Transverse colon (tissue), 4 donors: ENCODE measurements around the gene SLC12A7. TPM values are rescaled to one million over a fixed set of nuclear protein-coding genes. Genes with fewer than 3 reads are reported as not detected.
A peak's percentile ranks its signal among the peaks of the same experiment; 100 is the strongest.
"Not testable (repeated sequence)": the region's sequence is repeated elsewhere in the genome, so short reads cannot be mapped to it uniquely, and the experiment has no call there.

Experiments
- DNase-seq: peaks from one replicate; pipeline ENCODE4 v3.0.0-alpha.2; 2019
- H3K27ac ChIP-seq, 4 donors: fragments of 200-600 bp; sonication (generic); 2 replicates each; pipeline ENCODE4 v1.5.1; 2016 to 2018; ENCODE audit warnings: inconsistent platforms in 4 of 4
- H3K27me3 ChIP-seq: fragments of 200-600 bp; sonication (generic); 2 replicates; pipeline ENCODE4 v1.5.1; 2017; ENCODE audit warnings: inconsistent platforms
- H3K36me3 ChIP-seq, 4 donors: fragments of 200-600 bp; sonication (generic); 2 replicates each; pipeline ENCODE4 v1.5.1; 2017 to 2019; ENCODE audit warnings: inconsistent platforms in 4 of 4
- H3K4me1 ChIP-seq, 4 donors: fragments of 200-600 bp; sonication (generic); 2 replicates each; pipeline ENCODE4 v1.5.1; 2017 to 2020; ENCODE audit warnings: inconsistent platforms in 4 of 4
- H3K4me3 ChIP-seq, 4 donors: fragments of 200-600 bp; sonication (generic); 1 replicate in 1 of 4; 2 replicates in 3 of 4; pipeline versions ENCODE4 v1.5.1 to v1.6.1; 2017 to 2019; ENCODE audit warnings: inconsistent platforms in 4 of 4
- H3K9me3 ChIP-seq, 2 donors: fragments of 200-600 bp; sonication (generic); 2 replicates each; pipeline ENCODE4 v1.5.1; 2017 to 2019; ENCODE audit warnings: inconsistent platforms in 2 of 2
- CTCF ChIP-seq, 5 experiments: fragments of 200-600 bp in 3 of 5; fragments of 450-650 bp in 2 of 5; sonication (generic) in 3 of 5; IDR thresholded peaks; 1 replicate in 2 of 5; 2 replicates in 3 of 5; pipeline ENCODE4 v1.5.1; 2016 to 2017; ENCODE audit warnings: antibody characterized with exemption in 5 of 5, inconsistent platforms in 3 of 5, mild to moderate bottlenecking in 2 of 5, moderate library complexity in 1 of 5
- EP300 ChIP-seq: sonication (generic); formaldehyde crosslinking; IDR thresholded peaks from one replicate; pipeline ENCODE4 v1.6.1; 2017; ENCODE audit warnings: antibody characterized with exemption, low read depth
- POLR2A ChIP-seq: fragments of 450-650 bp; IDR thresholded peaks from one replicate; pipeline ENCODE4 v1.6.1; 2016; ENCODE audit warnings: antibody characterized with exemption, mild to moderate bottlenecking, moderate library complexity
- POLR2AphosphoS5 ChIP-seq, 3 donors: sonication (generic); formaldehyde crosslinking; IDR thresholded peaks; one replicate each; pipeline ENCODE4 v1.6.1; 2016; ENCODE audit warnings: antibody characterized with exemption in 3 of 3
- WGBS, 2 donors: methylation state at CpG; one replicate each; pipeline ENCODE4 v1.1.5; 2018; ENCODE audit warnings: low coverage in 1 of 2; 5-methylcytosine and 5-hydroxymethylcytosine counted together
- in situ Hi-C, 4 donors: fragments of 200-750 bp; cut with MboI; loops; one replicate each; pipeline versions ENCODE4 v1.15.0 to v1.15.1; 2017; ENCODE audit warnings: low sequenced_read_pairs in 3 of 4, low pct_ligation_motif_present in 1 of 4, low pct_unique_long_range_greater_than_20kb in 1 of 4
- intact Hi-C: fragments of 100-400 bp; cut with DNase I; formaldehyde crosslinking; loops from one replicate; pipeline ENCODE4 v1.15.1; 2023; ENCODE audit warnings: low total_unique reads
- total RNA-seq, 4 donors: library from RNA; depleted of rRNA; stranded (reverse); fragments of >200 nt; gene quantifications; one replicate each; pipeline ENCODE4 v1.1.0, GENCODE V29; 2016

The SLC12A7 gene
- total RNA-seq, 4 donors from 2014 or later, result 60.7 to 144 (median 61.4) TPM

DNA sequence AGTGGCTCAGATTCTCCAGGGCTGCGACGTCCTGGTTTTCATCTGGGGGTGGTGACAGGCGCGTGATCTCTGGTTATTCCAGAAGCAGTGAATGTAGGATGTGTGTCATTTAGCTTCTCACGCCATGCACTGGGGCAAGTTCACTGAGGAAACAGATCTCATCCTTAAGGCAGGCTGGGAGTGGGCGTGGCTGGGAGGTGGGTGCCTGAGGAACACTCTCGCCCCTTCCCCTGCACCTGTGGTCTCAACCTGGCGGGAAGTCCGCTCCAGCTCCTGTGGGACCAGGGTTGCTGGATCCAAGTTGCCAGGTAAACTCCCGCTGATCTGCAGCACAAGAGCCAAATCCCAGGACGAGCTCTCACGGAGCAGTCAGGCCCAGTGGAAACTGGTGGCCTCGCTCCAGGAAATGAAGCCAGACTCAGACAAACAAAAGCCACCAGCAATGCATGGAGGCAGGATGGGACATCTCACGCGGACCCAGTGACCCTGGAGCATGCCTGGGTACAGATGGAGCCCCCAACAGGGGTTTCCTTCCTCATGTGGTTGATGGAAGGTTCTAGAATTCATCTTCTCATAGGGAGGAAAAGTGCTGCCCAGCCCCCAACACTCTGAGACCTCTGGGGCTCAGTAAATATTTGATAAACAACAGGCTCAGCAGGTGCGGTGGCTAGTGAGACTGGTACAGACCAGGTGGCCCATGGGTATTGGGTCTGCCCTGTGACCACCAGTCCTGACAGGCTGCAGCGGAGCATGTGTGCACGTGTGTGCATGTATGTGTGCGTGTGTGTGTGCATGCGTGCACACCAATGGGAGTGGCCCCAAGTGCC lies 16.3 kb upstream of the SLC12A7 start:
- 10 to 52% methylated on average over 2 to 20 of the region's 20 CpGs for WGBS, 2 donors
- Histone ChIP-seq H3K36me3 (no peaks in the 10 kb centered on the region), H3K27ac (peak overlapping the region; percentile 2 to 89 (median 10)), H3K27me3 (no peaks in the 10 kb centered on the region), H3K4me3 (no peak overlapping the region), H3K4me1 (peaks cover 5 to 49% (median 34%) of the 10 kb centered on the region in 4 donors), H3K9me3 (no peaks in the 10 kb centered on the region)
- intact Hi-C loops (no loop called here), in situ Hi-C loops (loop anchor here in 3 of 4 donors (25.0 kb wide), 2 partner anchors 116 to 191 kb away; partner anchors contain the start of gene NKD2 (in 1 of the 3))
- no peak for DNase-seq
- TF ChIP-seq EP300, result no peak

DNA sequence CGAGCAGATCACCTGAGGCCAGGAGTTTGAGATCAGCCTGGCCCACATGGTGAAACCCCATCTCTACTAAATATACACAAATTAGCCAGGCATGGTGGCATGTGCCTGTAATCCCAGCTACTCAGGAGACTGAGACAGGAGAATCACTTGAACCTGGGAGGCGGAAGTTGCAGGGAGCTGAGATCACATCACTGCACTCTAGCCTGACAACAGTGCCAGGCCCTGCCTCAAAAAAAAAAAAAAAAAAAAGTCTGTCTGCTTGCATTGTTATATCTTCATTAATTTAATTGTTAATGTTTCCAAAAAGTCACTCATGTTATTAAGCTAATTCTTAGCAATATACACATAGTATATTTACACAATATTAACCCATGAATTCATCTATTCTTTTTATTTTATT lies 13.8 kb upstream of the SLC12A7 start:
- H3K36me3 ChIP-seq, DNase-seq, H3K9me3 ChIP-seq, H3K27me3 ChIP-seq, intact Hi-C loops, H3K4me3 ChIP-seq: not testable (repeated sequence)
- peak overlapping the region; percentile 11 to 48 (median 34) for H3K27ac ChIP-seq
- in situ Hi-C loops, result loop anchor here in 3 of 4 donors (25.0 kb wide), 2 partner anchors 113 to 188 kb away; partner anchors contain the start of gene NKD2 (in 1 of the 3)
- 96% methylated on average over 2 of the region's 2 CpGs; no CpG with 5 or more reads in 1 of the 2 donors for WGBS, 2 donors
- peaks cover 5 to 40% (median 26%) of the 10 kb centered on the region in 4 donors for H3K4me1 ChIP-seq

DNA sequence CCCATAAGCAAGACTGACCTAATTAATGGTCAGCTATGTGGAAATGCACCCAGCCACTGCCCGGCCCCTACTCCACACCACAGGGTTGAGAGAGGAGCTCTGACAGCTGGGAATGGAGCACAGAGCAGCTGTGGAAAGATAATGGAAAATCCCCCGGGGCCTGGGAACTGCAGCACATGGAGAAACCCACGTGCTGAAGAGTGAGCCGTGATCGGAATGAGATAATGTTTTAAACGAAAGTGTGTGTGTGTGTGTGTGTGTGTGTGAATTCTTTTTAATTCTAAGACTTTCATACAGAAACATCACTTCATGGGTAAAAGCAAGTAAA lies 13.1 kb upstream of the SLC12A7 start:
- no peak overlapping the region for H3K4me3 ChIP-seq
- DNase-seq, result no peak

DNA sequence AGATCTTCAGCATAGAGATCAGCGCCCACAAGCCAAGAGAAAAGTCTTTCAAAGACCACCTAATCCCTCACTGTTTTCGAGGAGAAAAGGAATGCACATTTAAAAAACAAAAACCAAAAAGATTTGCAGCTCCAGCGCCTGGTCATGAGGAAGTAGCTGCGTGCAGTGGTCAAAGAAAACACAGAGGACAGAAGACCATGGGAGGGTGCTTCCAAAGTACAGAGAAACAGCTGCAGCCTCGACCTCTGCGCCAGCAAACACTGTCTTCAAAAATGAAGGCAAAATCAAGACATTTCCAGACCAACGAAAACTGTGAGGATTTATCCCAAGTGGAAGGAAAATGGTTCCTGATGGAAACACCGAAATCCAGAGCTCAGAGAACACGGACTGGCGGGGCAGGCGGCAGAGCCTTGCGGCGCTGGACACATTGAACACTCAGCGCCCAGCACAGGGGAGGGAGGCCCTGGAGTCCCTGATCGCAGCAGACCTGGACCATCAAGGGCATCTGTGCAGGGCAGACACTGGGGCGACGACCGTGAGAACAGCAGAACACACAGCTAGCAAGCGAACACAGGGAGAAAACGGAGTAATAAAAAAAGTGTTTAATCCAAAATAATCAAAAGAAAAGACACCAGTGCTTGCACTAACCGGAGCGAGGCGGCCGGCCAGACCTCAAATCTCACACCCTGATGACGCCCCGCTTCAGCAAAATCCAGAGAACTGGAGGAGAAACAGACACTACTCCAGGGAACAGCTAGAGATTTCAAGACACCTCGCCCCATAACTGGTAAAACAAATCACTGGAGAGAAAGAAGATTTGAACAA lies 12.6 kb upstream of the SLC12A7 start:
- no peak for TF ChIP-seq POLR2AphosphoS5 (IDR thresholded peaks at IDR 0.05)
- TF ChIP-seq POLR2A, result no peak
- no peak for TF ChIP-seq CTCF (IDR thresholded peaks at IDR 0.05)
- no peak for TF ChIP-seq EP300
- intact Hi-C loops, result no loop called here
- no peaks in the 10 kb centered on the region for H3K9me3 ChIP-seq
- WGBS, 2 donors, result 77 to 84% methylated on average over 9 to 27 of the region's 27 CpGs
- no peaks in the 10 kb centered on the region for H3K27me3 ChIP-seq
- in situ Hi-C loops, result loop anchor here in 3 of 4 donors (25.0 kb wide), 2 partner anchors 112 to 187 kb away; partner anchors contain the start of gene NKD2 (in 1 of the 3)
- H3K36me3 ChIP-seq, result no peaks in the 10 kb centered on the region
- DNase-seq, result no peak
- peak overlapping the region; percentile 47 to 67 (median 52) for H3K27ac ChIP-seq
- no peak overlapping the region for H3K4me3 ChIP-seq
- H3K4me1 ChIP-seq, result peaks cover 8 to 32% (median 22%) of the 10 kb centered on the region in 4 donors

More for the DNA sequence above, 13.1 kb upstream of the SLC12A7 start:
- TF ChIP-seq POLR2AphosphoS5 (IDR thresholded peaks at IDR 0.05) (peak in 2 of 3 donors; percentile 18 to 26), POLR2A (no peak), EP300 (no peak)
- Histone ChIP-seq H3K27me3 (no peaks in the 10 kb centered on the region), H3K36me3 (no peaks in the 10 kb centered on the region), H3K9me3 (no peaks in the 10 kb centered on the region), H3K27ac (peak overlapping the region; percentile 47 to 67 (median 49)), H3K4me1 (peaks cover 5 to 33% (median 22%) of the 10 kb centered on the region in 4 donors)
- WGBS, 2 donors, result 66 to 79% methylated on average over 6 of the region's 6 CpGs
- intact Hi-C loops, result no loop called here
- in situ Hi-C loops, result loop anchor here in 3 of 4 donors (25.0 kb wide), 2 partner anchors 113 to 188 kb away; partner anchors contain the start of gene NKD2 (in 1 of the 3)

- WGBS, 2 donors, result 74 to 88% methylated on average over 4 to 20 of the region's 20 CpGs
- TF ChIP-seq CTCF (IDR thresholded peaks at IDR 0.05) (no peak), EP300 (no peak), POLR2A (no peak), POLR2AphosphoS5 (IDR thresholded peaks at IDR 0.05) (no peak)
- Histone ChIP-seq H3K4me3 (no peak overlapping the region), H3K36me3 (no peaks in the 10 kb centered on the region), H3K27me3 (no peaks in the 10 kb centered on the region), H3K9me3 (no peaks in the 10 kb centered on the region), H3K4me1 (peaks cover 14 to 32% (median 22%) of the 10 kb centered on the region in 4 donors), H3K27ac (peak overlapping the region in 3 of 4 donors; percentile 47 to 67 (median 50))
- in situ Hi-C loops (no loop called here), intact Hi-C loops (no loop called here)
- DNase-seq, result no peak
Measured at GRCh38 chr5:1123418-1124147, 11.7 kb upstream of the SLC12A7 start.
